Measurements from ENCODE around the gene CPSF4L. TPM values are rescaled to one million over a fixed set of nuclear protein-coding genes. Genes with fewer than 3 reads are reported as not detected.

CPSF4L gene
- total and polyA plus RNA-seq, 7 donors: not detected

GRCh38 chr17:73248532-73248931 lies 13.1 kb downstream of the CPSF4L start:
- H3K36me3 ChIP-seq (ENCODE audit: insufficient read depth in 1 of 2, low read depth in 1 of 2): peaks cover 2 to 54% of the 10 kb centered on the region in 2 donors
- H3K4me3 ChIP-seq: no peak overlapping the region
- intact Hi-C loops (cut with DNase I): loop anchor here in 1 of 2 donors (5.0 kb wide), 1 partner anchor 521 kb away; no protein-coding TSS in a partner anchor
- H3K27me3 ChIP-seq (ENCODE audit: insufficient read depth in 3 of 3, low read length in 2 of 3): no peaks in the 10 kb centered on the region
- no peak for ATAC-seq
- no peaks in the 10 kb centered on the region for H3K4me1 ChIP-seq
- no peak for TF ChIP-seq CTCF (IDR thresholded peaks at IDR 0.05)
- no peak overlapping the region for H3K27ac ChIP-seq
- DNase-seq: no peak
- WGBS, 3 donors: 81 to 91% (median 87%) methylated on average over 10 of the region's 10 CpGs
- no peaks in the 10 kb centered on the region for H3K9me3 ChIP-seq

DNA sequence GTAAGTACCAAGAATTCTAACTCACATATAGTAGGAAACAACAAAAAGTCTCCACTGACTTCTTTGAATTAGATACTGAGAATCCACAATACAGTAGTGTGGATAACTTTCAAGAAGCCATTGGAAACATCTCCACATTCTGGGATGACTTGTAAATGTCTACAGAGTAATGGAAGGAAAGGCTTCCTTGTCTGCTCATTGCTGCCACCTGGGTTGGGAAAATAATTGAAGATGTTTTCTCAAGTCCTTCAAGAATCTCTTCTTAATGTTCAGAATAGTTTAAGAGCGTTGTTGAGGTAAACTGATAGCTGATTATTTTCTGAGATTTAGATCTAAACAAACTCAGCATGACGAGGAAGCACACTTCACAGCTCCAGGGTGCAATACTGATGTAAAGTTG lies 14.0 kb downstream of the CPSF4L start:
- peak; percentile 11 for TF ChIP-seq CTCF (IDR thresholded peaks at IDR 0.05)
- Histone ChIP-seq H3K27me3 (ENCODE audit: insufficient read depth in 3 of 3, low read length in 2 of 3) (no peaks in the 10 kb centered on the region), H3K4me1 (no peaks in the 10 kb centered on the region), H3K27ac (no peak overlapping the region), H3K9me3 (no peaks in the 10 kb centered on the region), H3K36me3 (ENCODE audit: insufficient read depth in 1 of 2, low read depth in 1 of 2) (peaks cover 2 to 62% of the 10 kb centered on the region in 2 donors), H3K4me3 (no peak overlapping the region)
- 88 to 92% (median 90%) methylated on average over 2 of the region's 2 CpGs for WGBS, 3 donors
- DNase-seq (no peak), ATAC-seq (no peak)
- intact Hi-C loops (cut with DNase I): loop anchor here in 1 of 2 donors (5.0 kb wide), 1 partner anchor 520 kb away; no protein-coding TSS in a partner anchor

DNA sequence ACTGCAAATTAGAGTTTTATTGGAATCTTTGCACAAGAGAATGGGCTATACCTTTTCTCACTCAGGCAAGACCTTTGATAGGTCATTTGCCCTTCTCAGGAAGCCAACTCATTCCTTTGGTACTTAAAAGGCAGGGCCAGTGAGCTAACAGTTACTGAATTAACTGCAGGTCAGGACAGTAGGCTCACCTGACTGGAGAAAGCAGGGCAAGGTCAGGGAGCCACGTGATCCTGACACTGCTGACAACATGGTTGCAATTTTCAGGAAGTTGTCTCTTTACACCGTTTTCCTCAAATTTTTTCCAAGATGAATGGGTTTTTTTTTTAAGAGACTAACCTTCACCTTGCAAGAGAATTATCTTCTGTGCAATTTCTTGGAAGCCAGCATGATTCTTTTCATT lies 21.1 kb downstream of the CPSF4L start:
- 40 to 51% (median 44%) methylated on average over 2 of the region's 2 CpGs for WGBS, 3 donors
- H3K4me1 ChIP-seq: peaks cover 24% of the 10 kb centered on the region
- no peak overlapping the region for H3K27ac ChIP-seq
- DNase-seq (no peak), ATAC-seq (peak in 2 of 4 donors; percentile 57 to 61)
- H3K9me3 ChIP-seq: no peaks in the 10 kb centered on the region
- intact Hi-C loops (cut with DNase I): no loop called here
- no peaks in the 10 kb centered on the region for H3K27me3 ChIP-seq (ENCODE audit: insufficient read depth in 3 of 3, low read length in 2 of 3)
- TF ChIP-seq CTCF (IDR thresholded peaks at IDR 0.05): no peak
- H3K36me3 ChIP-seq (ENCODE audit: insufficient read depth in 1 of 2, low read depth in 1 of 2): peaks cover 0 to 84% of the 10 kb centered on the region in 2 donors
- H3K4me3 ChIP-seq: no peak overlapping the region

GRCh38 chr17:73237714-73238113 lies 24.0 kb downstream of the CPSF4L start:
- intact Hi-C loops (cut with DNase I): no loop called here
- no peak for TF ChIP-seq CTCF (IDR thresholded peaks at IDR 0.05)
- 65 to 77% (median 69%) methylated on average over 6 of the region's 6 CpGs for WGBS, 3 donors
- Histone ChIP-seq H3K36me3 (ENCODE audit: insufficient read depth in 1 of 2, low read depth in 1 of 2) (peaks cover 0 to 73% of the 10 kb centered on the region in 2 donors), H3K27me3 (ENCODE audit: insufficient read depth in 3 of 3, low read length in 2 of 3) (no peaks in the 10 kb centered on the region), H3K4me3 (peak overlapping the region; percentile 15), H3K9me3 (no peaks in the 10 kb centered on the region), H3K4me1 (peaks cover 33% of the 10 kb centered on the region), H3K27ac (no peak overlapping the region)
- DNase-seq: no peak
- no peak for ATAC-seq

- 86 to 94% (median 92%) methylated on average over 10 of the region's 10 CpGs for WGBS, 3 donors
- Histone ChIP-seq H3K36me3 (ENCODE audit: insufficient read depth in 1 of 2, low read depth in 1 of 2) (peaks cover 0 to 52% of the 10 kb centered on the region in 2 donors), H3K27me3 (ENCODE audit: insufficient read depth in 3 of 3, low read length in 2 of 3) (no peaks in the 10 kb centered on the region), H3K27ac (no peak overlapping the region), H3K9me3 (no peaks in the 10 kb centered on the region), H3K4me1 (peaks cover 38% of the 10 kb centered on the region), H3K4me3 (no peak overlapping the region)
- intact Hi-C loops (cut with DNase I): no loop called here
- no peak for DNase-seq
- no peak for TF ChIP-seq CTCF (IDR thresholded peaks at IDR 0.05)
- ATAC-seq: no peak
These were observed 26.9 kb downstream of the CPSF4L start for GRCh38 chr17:73234736-73235135.

All from psoas muscle (tissue), 8 donors.